ENCODE data around the gene ASF1A.

DNA sequence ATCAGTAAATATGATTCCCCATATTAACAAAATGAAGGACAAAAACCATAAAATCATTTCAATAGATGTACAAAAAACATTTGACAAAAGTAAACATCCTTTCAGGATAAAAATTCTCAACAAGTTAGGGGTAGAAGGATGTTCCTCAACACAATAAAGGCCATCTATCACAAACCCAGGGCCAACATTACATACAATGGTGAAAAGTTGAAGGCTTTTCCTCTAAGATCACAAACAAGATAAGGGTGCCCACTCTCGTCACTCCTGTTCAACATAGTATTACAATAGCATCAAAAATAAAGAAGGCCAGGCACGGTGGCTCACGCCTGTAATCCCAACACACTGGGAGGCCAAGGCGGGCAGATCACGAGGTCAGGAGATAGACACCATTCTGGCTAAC is 22.6 kb upstream of the ASF1A start:
- TF ChIP-seq POLR2A (IDR thresholded peaks at IDR 0.05; ENCODE audit: low read depth, low read length) = no peak
- TF ChIP-seq POLR2AphosphoS5 (IDR thresholded peaks at IDR 0.05; ENCODE audit: low read depth, low read length) = no peak
- no peak for TF ChIP-seq TAF1 (IDR thresholded peaks at IDR 0.05; ENCODE audit: borderline replicate concordance, low read depth, low read length)

Measured in GM12892 (cell line).